ENCODE measurements around the gene MLLT3.

DNA sequence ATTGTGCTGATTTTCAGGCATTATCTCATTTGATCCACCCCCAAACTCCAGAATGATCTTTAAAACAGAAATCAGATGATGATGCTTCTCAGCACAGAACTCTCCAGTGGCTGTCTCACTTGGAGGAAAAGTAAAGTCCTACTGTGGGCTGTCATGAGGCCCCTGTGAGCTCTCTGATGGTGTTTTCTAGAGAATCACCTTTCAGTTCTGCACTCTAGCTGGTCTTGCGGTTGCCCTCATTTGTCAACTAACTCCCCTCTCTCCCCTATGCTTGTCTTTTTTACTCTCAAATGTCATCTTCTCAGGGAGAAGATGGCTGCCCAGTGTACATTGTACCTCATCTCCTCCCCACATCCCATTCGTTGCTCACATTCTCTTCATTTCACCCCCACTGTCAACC is 295.8 kb downstream of the MLLT3 start:
- TF ChIP-seq CTCF (IDR thresholded peaks at IDR 0.05; ENCODE audit: low read depth, low read length): no peak
- no peak for TF ChIP-seq EZH2phosphoT487 (IDR thresholded peaks at IDR 0.05; ENCODE audit: low read depth)

Measured in OCI-LY3 (cell line).